HL-60 (cell line): Measurements from ENCODE around the gene STARD10. TPM values are rescaled to one million over a fixed set of nuclear protein-coding genes. Genes with fewer than 3 reads are reported as not detected.

ENCODE experiments used
- DNase-seq, 2 experiments: peaks; one replicate each; pipeline ENCODE4 v3.0.0-alpha.2; 2010 to 2020; ENCODE audit warnings: low read depth in 1 of 2, low spot score in 1 of 2
- H3K27ac ChIP-seq: fragments of 250-450 bp; sonication (Bioruptor Pico); replicated peaks from 2 replicates; pipeline ENCODE4 v1.5.1; 2020; ENCODE audit warnings: mild to moderate bottlenecking, moderate library complexity
- H3K27me3 ChIP-seq: fragments of 250-450 bp; sonication (Bioruptor Pico); 2 replicates; pipeline ENCODE4 v1.5.1; 2021; ENCODE audit warnings: mild to moderate bottlenecking, moderate library complexity; ENCODE audit not compliant: insufficient read depth, poor library complexity, severe bottlenecking
- H3K4me3 ChIP-seq: replicated peaks from 2 replicates; pipeline ENCODE4 v1.5.1; 2011; ENCODE audit warnings: mild to moderate bottlenecking, control low read depth, low read length; ENCODE audit not compliant: insufficient read depth
- CTCF ChIP-seq: IDR thresholded peaks from one replicate; pipeline ENCODE4 v1.5.1; 2011; ENCODE audit warnings: low read length, control low read depth, inconsistent platforms; ENCODE audit not compliant: insufficient read depth
- GABPA ChIP-seq: IDR thresholded peaks from 2 replicates; pipeline ENCODE4 v1.6.1; 2012; ENCODE audit warnings: low read depth
- POLR2AphosphoS5 ChIP-seq: IDR thresholded peaks from 2 replicates; pipeline ENCODE4 v1.6.1; 2012; ENCODE audit warnings: low read depth
- SPI1 ChIP-seq: IDR thresholded peaks from 2 replicates; pipeline ENCODE4 v1.6.1; 2012; ENCODE audit warnings: low read depth, mild to moderate bottlenecking, borderline replicate concordance
- microRNA-seq: library from miRNA; unstranded; fragments of <30 nt; microRNA quantifications from one replicate; pipeline ENCODE4, GENCODE V29; 2018
- TF ChIP-seq, protein P1 (sequence below): IDR thresholded peaks from 2 replicates; pipeline ENCODE4 v1.6.1; 2012; ENCODE audit warnings: low read depth; ENCODE audit not compliant: insufficient replicate concordance

The STARD10 gene

GRCh38 chr11:72704783-72705265 is 89.0 kb downstream of the STARD10 start:
- DNase-seq, result no peak
- no peak overlapping the region for H3K4me3 ChIP-seq
- TF ChIP-seq, protein P1, sequence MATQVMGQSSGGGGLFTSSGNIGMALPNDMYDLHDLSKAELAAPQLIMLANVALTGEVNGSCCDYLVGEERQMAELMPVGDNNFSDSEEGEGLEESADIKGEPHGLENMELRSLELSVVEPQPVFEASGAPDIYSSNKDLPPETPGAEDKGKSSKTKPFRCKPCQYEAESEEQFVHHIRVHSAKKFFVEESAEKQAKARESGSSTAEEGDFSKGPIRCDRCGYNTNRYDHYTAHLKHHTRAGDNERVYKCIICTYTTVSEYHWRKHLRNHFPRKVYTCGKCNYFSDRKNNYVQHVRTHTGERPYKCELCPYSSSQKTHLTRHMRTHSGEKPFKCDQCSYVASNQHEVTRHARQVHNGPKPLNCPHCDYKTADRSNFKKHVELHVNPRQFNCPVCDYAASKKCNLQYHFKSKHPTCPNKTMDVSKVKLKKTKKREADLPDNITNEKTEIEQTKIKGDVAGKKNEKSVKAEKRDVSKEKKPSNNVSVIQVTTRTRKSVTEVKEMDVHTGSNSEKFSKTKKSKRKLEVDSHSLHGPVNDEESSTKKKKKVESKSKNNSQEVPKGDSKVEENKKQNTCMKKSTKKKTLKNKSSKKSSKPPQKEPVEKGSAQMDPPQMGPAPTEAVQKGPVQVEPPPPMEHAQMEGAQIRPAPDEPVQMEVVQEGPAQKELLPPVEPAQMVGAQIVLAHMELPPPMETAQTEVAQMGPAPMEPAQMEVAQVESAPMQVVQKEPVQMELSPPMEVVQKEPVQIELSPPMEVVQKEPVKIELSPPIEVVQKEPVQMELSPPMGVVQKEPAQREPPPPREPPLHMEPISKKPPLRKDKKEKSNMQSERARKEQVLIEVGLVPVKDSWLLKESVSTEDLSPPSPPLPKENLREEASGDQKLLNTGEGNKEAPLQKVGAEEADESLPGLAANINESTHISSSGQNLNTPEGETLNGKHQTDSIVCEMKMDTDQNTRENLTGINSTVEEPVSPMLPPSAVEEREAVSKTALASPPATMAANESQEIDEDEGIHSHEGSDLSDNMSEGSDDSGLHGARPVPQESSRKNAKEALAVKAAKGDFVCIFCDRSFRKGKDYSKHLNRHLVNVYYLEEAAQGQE, result no peak
- TF ChIP-seq CTCF, result no peak
- TF ChIP-seq SPI1, result no peak
- no peak for TF ChIP-seq POLR2AphosphoS5
- TF ChIP-seq GABPA, result no peak
- H3K27me3 ChIP-seq, result no peaks in the 10 kb centered on the region
- no peak overlapping the region for H3K27ac ChIP-seq

Small RNAs within 50 kb of the gene (microRNA-seq; reads per million reads assigned to microRNA genes)
- not detected for gene MIR4692
